Suprapubic skin (tissue), 3 donors: Measurements from ENCODE around the gene SLCO4A1.

Experiments
- CTCF ChIP-seq, 2 donors: fragments of 200-600 bp in 1 of 2; fragments of 450-650 bp in 1 of 2; sonication (generic) in 1 of 2; IDR thresholded peaks; one replicate each; pipeline ENCODE4 v1.5.1; 2016 to 2019; ENCODE audit warnings: antibody characterized with exemption in 2 of 2, mild to moderate bottlenecking in 1 of 2, moderate library complexity in 1 of 2
- EP300 ChIP-seq: sonication (generic); formaldehyde crosslinking; IDR thresholded peaks from one replicate; pipeline ENCODE4 v1.6.1; 2017; ENCODE audit warnings: antibody characterized with exemption
- POLR2A ChIP-seq, 2 donors: fragments of 450-650 bp; IDR thresholded peaks; one replicate each; pipeline ENCODE4 v1.6.1; 2017; ENCODE audit warnings: antibody characterized with exemption in 2 of 2, mild to moderate bottlenecking in 2 of 2, moderate library complexity in 2 of 2

GRCh38 chr20:62648318-62648995 lies 6.2 kb downstream of the SLCO4A1 start:
- TF ChIP-seq CTCF (IDR thresholded peaks at IDR 0.05) (no peak), EP300 (no peak), POLR2A (IDR thresholded peaks at IDR 0.05) (no peak)
